Small intestine (tissue), 7 donors: Measurements from ENCODE around the gene OOSP4A. TPM values are rescaled to one million over a fixed set of nuclear protein-coding genes. Genes with fewer than 3 reads are reported as not detected.
A peak's percentile ranks its signal among the peaks of the same experiment; 100 is the strongest.

Experiments used
- DNase-seq, 2 donors: peaks; one replicate each; pipeline versions ENCODE4 v3.0.0 to v3.0.0-alpha.2; 2013
- FAIRE-seq: peaks from 2 replicates; lab custom pipeline; 2012; peaks lifted over from hg19 to GRCh38; lab: Jason Lieb, UNC
- H3K27ac ChIP-seq, 3 donors: one replicate each; pipeline ENCODE4 v1.5.1; 2013; ENCODE audit warnings: low read length in 2 of 3, mild to moderate bottlenecking in 2 of 3, control low read depth in 1 of 3, inconsistent platforms in 1 of 3, low read depth in 1 of 3, moderate library complexity in 1 of 3
- H3K27me3 ChIP-seq, 3 donors: one replicate each; pipeline ENCODE4 v1.6.1; 2013; ENCODE audit warnings: low read length in 3 of 3, inconsistent platforms in 1 of 3; ENCODE audit not compliant: control insufficient read depth in 3 of 3, insufficient read depth in 3 of 3
- H3K36me3 ChIP-seq, 3 donors: one replicate each; pipeline ENCODE4 v1.6.1; 2013; ENCODE audit warnings: low read length in 3 of 3, inconsistent platforms in 1 of 3, low read depth in 1 of 3, mild to moderate bottlenecking in 1 of 3, moderate library complexity in 1 of 3; ENCODE audit not compliant: control insufficient read depth in 3 of 3, insufficient read depth in 2 of 3
- H3K4me1 ChIP-seq, 3 donors: one replicate each; pipeline ENCODE4 v1.6.1; 2013; ENCODE audit warnings: low read length in 2 of 3, inconsistent platforms in 1 of 3, low read depth in 1 of 3, mild to moderate bottlenecking in 1 of 3, moderate library complexity in 1 of 3; ENCODE audit not compliant: control insufficient read depth in 3 of 3, insufficient read depth in 2 of 3
- H3K4me3 ChIP-seq, 3 donors: one replicate each; pipeline ENCODE4 v1.5.1; 2013; ENCODE audit warnings: low read length in 3 of 3, control low read depth in 1 of 3, inconsistent platforms in 1 of 3, low read depth in 1 of 3, mild to moderate bottlenecking in 1 of 3, moderate library complexity in 1 of 3
- H3K9me3 ChIP-seq, 2 donors: one replicate each; pipeline ENCODE4 v1.6.1; 2013; ENCODE audit warnings: low read depth in 1 of 2, low read length in 1 of 2; ENCODE audit not compliant: control insufficient read depth in 2 of 2, insufficient read depth in 1 of 2
- WGBS, 3 donors: extraction: QIAGEN DNeasy Blood & Tissue Kit; methylation state at CpG; one replicate each; pipeline ENCODE4 v1.1.7; 2013; 5-methylcytosine and 5-hydroxymethylcytosine counted together
- polyA plus RNA-seq, 4 donors: library from polyadenylated mRNA; stranded (reverse) in 3 of 4; unstranded in 1 of 4; fragments of 200-250 nt in 3 of 4; fragments of 120-200 nt in 1 of 4; gene quantifications; one replicate each; pipeline versions ENCODE4 v1.2.1 to v1.2.3, GENCODE V29; 2013
- donor health status: healthy with polysubstance abuse.
- donor health status: control.
- donor health status: control.
- donor health status: Bipolar disorder and iron deficiency.
- donor health status: healthy.

OOSP4A gene
- polyA plus RNA-seq, 4 donors = 0.09 TPM; not detected in 3

GRCh38 chr11:59984368-59984767, 20.5 kb downstream of the OOSP4A start:
- Histone ChIP-seq H3K4me3 (no peak overlapping the region), H3K27me3 (peaks cover 0 to 3% (median 0%) of the 10 kb centered on the region in 3 donors), H3K27ac (no peak overlapping the region), H3K4me1 (no peaks in the 10 kb centered on the region), H3K36me3 (no peaks in the 10 kb centered on the region), H3K9me3 (no peaks in the 10 kb centered on the region)
- 86 to 92% (median 91%) methylated on average over 3 of the region's 3 CpGs for WGBS, 3 donors
- DNase-seq = no peak
- no peak for FAIRE-seq

DNA sequence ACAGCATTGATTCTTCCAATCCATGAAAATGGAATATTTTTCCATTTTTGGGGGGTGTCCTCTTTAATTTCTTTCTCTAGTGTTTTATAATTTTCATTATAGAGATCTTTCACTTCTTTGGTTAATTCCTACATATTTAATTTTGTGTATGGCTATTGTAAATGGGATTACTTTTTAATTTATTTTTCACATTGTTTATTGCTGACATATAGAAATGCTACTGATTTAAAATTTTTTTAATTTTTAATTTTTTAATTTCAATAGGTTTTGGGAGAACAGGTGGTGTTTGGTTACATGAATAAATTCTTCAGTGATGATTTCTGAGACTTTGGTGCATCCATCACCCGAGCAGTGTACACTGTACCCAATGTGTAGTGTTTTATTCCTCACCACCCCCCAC, 26.6 kb downstream of the OOSP4A start:
- Histone ChIP-seq H3K4me1 (no peaks in the 10 kb centered on the region), H3K4me3 (no peak overlapping the region), H3K36me3 (no peaks in the 10 kb centered on the region), H3K27ac (no peak overlapping the region), H3K9me3 (no peaks in the 10 kb centered on the region), H3K27me3 (no peaks in the 10 kb centered on the region)
- no peak for DNase-seq
- FAIRE-seq = no peak
- WGBS, 3 donors = 62 to 83% (median 83%) methylated on average over 1 of the region's 1 CpG

GRCh38 chr11:59992425-59992824, 28.6 kb downstream of the OOSP4A start:
- no peak overlapping the region for H3K4me3 ChIP-seq
- H3K4me1 ChIP-seq = no peaks in the 10 kb centered on the region
- FAIRE-seq (no peak), DNase-seq (no peak)
- no peaks in the 10 kb centered on the region for H3K27me3 ChIP-seq
- no peak overlapping the region for H3K27ac ChIP-seq
- WGBS, 3 donors = 67 to 72% (median 70%) methylated on average over 5 of the region's 5 CpGs
- no peaks in the 10 kb centered on the region for H3K36me3 ChIP-seq
- H3K9me3 ChIP-seq = no peaks in the 10 kb centered on the region

GRCh38 chr11:59997800-59998199, 34.0 kb downstream of the OOSP4A start:
- H3K27ac ChIP-seq = no peak overlapping the region
- 70 to 77% (median 74%) methylated on average over 2 of the region's 2 CpGs for WGBS, 3 donors
- FAIRE-seq = no peak
- H3K9me3 ChIP-seq = no peaks in the 10 kb centered on the region
- H3K4me1 ChIP-seq = no peaks in the 10 kb centered on the region
- no peak for DNase-seq
- H3K27me3 ChIP-seq = no peaks in the 10 kb centered on the region
- H3K36me3 ChIP-seq = no peaks in the 10 kb centered on the region
- no peak overlapping the region for H3K4me3 ChIP-seq

GRCh38 chr11:59999691-60000090, 35.9 kb downstream of the OOSP4A start:
- H3K9me3 ChIP-seq = no peaks in the 10 kb centered on the region
- peak in 1 of 2 donors; percentile 8 for DNase-seq
- WGBS, 3 donors = 59 to 77% (median 76%) methylated on average over 4 of the region's 4 CpGs
- H3K36me3 ChIP-seq = no peaks in the 10 kb centered on the region
- FAIRE-seq = no peak
- no peaks in the 10 kb centered on the region for H3K4me1 ChIP-seq
- H3K27ac ChIP-seq = no peak overlapping the region
- no peak overlapping the region for H3K4me3 ChIP-seq
- H3K27me3 ChIP-seq = no peaks in the 10 kb centered on the region

DNA sequence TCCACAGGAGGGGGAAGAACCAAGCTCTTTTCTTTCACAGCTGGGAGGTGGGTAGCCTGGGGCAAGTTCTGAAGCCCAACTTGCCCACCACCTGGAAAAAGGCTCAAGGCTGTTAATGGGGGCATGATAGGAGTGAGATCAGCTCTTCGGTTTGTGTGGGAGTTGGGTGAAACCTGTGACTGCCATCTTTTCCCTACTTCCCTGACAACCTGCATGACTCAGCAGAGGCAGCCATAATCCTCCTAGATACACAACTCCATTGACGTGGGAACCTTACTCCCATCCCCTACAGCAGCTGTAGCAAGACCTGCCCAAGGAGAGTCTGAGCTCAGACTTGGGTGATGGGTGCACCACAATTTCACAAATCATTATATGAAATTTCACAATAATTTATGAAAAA, 39.9 kb downstream of the OOSP4A start:
- FAIRE-seq (no peak), DNase-seq (no peak)
- Histone ChIP-seq H3K27me3 (no peaks in the 10 kb centered on the region), H3K4me3 (no peak overlapping the region), H3K36me3 (no peaks in the 10 kb centered on the region), H3K27ac (no peak overlapping the region), H3K9me3 (no peaks in the 10 kb centered on the region), H3K4me1 (no peaks in the 10 kb centered on the region)
- WGBS, 3 donors = 81 to 92% (median 83%) methylated on average over 2 of the region's 2 CpGs

DNA sequence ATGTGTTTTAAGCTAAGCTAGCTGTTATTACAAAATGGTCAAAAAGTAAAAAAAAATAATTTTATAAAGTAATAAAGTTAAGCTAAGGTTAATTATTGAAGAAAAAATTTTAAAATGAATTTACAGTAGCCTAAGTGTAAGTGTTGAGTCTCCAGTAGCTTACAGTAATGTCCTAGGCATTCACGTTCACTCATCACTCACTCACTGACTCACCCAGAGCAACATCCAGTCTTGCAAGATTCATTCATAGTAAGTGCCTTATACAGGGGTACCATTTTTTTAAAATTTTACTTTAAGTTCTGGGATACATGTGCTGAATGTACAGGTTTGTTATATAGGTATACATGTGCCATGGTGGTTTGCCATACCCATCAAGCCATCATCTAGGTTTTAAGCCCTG, 41.5 kb downstream of the OOSP4A start:
- Histone ChIP-seq H3K36me3 (no peaks in the 10 kb centered on the region), H3K27ac (no peak overlapping the region), H3K27me3 (no peaks in the 10 kb centered on the region), H3K9me3 (no peaks in the 10 kb centered on the region), H3K4me1 (no peaks in the 10 kb centered on the region), H3K4me3 (no peak overlapping the region)
- WGBS, 3 donors = 96 to 98% (median 96%) methylated on average over 1 of the region's 1 CpG
- DNase-seq (no peak), FAIRE-seq (no peak)

DNA sequence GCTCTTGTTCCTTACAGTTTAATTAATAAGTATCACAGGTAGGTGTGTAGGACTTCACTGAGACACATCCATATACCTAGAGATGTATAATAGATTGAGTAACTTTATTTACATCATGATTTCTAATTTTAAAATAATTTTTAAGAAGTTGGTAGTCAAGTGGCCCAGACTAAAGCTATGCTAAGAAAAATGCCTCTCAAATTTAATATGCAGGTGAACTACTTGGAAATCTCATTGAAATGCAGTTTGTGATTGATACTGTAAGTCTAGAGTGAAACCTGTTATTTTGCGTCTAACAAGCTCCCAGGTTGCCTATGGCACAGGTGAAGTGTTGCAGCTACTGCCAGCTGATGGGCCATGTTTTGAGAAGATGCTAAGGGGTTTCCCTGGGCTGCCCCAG, 53.0 kb downstream of the OOSP4A start, which contains the start of gene OOSP4B:
Gene OOSP4B (plus strand): TSS at position 301 of the 400 bp plus-strand sequence.
- FAIRE-seq (no peak), DNase-seq (no peak)
- 81 to 94% (median 94%) methylated on average over 1 of the region's 1 CpG for WGBS, 3 donors
- no peaks in the 10 kb centered on the region for H3K9me3 ChIP-seq
- no peak within 1 kb of the TSS for H3K4me3 ChIP-seq
- no peaks in the 10 kb centered on the region for H3K36me3 ChIP-seq
- H3K27me3 ChIP-seq = no peaks in the 10 kb centered on the region
- H3K4me1 ChIP-seq = no peaks in the 10 kb centered on the region
- H3K27ac ChIP-seq = no peak within 1 kb of the TSS

- DNase-seq (no peak), FAIRE-seq (no peak)
- Histone ChIP-seq H3K4me1 (no peaks in the 10 kb centered on the region), H3K27me3 (no peaks in the 10 kb centered on the region), H3K9me3 (no peaks in the 10 kb centered on the region), H3K27ac (no peak overlapping the region), H3K36me3 (no peaks in the 10 kb centered on the region), H3K4me3 (no peak overlapping the region)
- WGBS, 3 donors = 69 to 78% (median 72%) methylated on average over 8 of the region's 8 CpGs
Measured at GRCh38 chr11:60018058-60018457, 54.2 kb downstream of the OOSP4A start.
